Stimulated activated CD4-positive, alpha-beta T cell treated with anti-CD3 and anti-CD28 coated beads, Interleukin-12 subunit alpha, Interleukin-12 subunit beta, amount 100 ng/mL, for 48 hours (primary cell): ENCODE measurements around the gene DSTYK.

Source experiments
- DNase-seq, 3 donors: peaks; one replicate each; pipeline ENCODE4 v3.0.0-alpha.2; 2020; ENCODE audit warnings: low read depth in 2 of 3, low spot score in 1 of 3

The DSTYK gene

GRCh38 chr1:205211169-205211838, at the start of gene DSTYK:
DSTYK (minus strand) TSS chr1:205211702; CDS start chr1:205211535, 167 bp downstream.
- peak; percentile 89 to 91 (median 91) for DNase-seq

GRCh38 chr1:205259998-205260397, 48.5 kb upstream of the DSTYK start:
- no peak for DNase-seq

GRCh38 chr1:205259324-205259832, 47.9 kb upstream of the DSTYK start:
- no peak for DNase-seq

DNA sequence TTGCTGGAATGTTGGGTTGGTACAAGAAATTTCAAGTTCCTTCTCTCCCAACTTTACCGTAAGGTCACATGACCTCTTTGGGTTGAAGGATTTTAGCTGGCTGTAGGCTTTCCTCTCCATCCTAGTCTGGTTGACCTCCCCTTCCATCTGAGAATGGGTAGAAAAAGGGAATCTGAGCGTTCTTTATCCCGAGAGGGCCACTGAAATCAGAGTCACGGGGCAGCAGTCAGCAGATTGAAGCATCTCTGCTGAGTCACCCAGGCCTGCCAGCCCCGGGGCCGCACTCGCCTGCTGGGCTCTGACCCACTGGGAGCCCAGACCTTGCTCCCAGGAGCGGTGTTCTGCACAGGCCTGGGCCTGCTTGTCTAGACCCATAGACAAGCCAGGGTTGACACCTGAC, 47.2 kb upstream of the DSTYK start:
- DNase-seq: no peak

DNA sequence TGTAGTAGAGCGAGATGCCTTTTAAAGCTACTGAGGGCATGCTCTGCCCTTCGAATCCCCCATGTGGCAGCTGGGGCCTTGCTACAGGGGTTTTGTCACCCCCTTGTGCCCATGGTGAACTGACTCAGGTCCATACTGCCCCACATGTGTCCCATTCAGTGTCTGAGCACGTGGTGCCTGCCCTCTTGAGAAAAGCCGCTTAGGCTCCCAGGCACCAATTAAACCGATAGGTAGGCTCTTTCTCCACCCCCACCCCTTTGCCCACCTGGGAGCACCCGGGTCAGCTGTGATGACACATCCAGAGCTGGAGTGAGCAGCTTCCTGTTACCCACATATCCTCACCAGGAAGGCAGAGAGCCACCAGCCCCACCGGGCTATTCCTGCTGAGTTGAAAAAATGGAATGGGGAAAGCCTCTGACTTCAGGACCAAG, 46.8 kb upstream of the DSTYK start:
- DNase-seq: no peak

DNA sequence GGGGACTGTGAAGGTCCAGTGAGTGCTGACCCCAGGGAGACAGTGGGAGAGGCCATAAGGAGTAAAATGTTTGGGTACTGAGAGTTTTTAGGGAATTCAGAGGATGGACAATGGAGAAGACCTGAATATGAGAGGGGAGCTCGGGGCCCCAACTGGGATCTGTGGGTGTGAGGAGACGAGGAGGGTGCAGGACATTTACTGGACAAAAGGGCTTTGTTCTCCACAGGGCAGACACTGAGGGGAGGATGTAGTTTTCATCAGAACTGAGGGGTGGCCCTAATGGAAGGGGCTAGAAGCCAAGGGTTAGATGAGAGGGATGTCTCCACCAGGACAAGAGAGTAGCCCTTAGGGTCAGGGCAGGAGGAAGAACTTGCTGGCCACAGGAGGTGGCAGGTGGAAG, 46.2 kb upstream of the DSTYK start:
- no peak for DNase-seq

DNA sequence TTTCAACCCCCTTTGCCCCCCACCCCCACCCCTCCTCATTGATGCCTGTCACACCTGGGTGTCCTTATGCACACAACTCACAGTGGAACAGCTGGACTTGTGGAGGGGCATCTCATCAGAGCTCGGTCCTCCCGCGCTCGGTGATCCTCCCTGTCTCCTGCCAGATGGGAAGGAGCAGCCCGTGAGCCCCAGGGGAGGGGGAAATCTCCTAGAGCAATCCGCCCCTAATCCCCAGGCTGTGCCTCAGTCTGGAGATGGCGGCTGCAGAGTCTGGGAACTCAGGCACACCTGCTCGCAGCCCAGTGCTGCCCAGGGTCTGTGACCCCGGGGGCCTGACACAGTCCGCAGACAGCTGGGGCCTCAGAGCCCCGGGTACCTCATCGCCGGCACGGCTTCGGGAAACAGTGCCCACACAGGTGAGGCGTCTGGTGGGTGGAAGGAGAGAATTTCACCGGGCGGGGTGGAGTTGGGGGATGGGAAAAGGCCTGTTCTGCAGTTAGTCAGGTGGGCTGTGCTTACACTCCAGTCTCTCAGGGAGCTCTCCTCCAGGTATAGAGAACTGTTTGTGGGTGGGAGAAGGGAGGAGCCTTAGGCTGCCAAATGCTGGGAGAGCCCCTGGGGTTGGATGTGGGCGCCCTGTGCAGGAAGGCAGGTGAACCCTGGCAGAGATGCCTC, 45.6 kb upstream of the DSTYK start:
- no peak for DNase-seq

DNA sequence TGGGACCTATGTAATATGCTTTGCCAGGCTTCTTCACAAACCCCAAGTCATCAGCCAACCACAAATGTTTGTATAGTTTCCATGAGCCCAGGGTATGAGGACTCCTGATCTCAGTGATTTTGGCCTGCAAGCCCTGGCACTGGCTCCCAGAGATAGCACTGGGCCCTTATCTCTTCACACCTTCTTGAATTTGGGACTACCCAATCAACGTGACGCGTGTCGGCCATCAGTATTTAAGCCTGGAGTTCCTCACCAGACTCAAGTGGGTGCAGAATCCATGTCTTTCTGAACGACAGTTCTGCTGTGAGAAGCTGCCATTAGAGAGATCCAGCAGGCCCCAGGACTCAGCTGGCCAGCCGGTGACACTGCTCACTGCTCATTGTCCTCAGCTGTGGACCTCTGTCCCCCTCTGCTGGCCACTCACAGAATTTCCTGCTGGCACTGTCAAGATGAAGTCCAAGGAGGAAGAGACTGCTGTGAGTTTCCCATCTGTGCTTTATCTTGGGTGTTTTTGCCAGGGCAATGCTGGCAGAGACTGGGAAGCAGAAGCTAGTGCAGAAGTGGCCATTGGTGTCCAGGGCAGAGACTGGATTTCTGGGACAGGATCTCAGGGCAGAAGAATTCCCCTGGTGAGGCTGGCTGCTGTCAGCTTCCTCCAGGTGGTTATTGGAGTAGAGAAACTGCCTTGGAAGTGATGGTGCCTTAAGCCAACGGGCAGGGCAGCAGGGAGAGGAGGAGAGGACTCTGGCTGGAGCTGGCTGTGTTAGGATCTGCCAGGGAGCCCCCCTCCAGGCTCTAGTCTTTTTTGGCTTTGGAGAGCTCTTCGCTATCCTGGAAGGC, 44.7 kb upstream of the DSTYK start:
- peak; percentile 80 to 91 (median 82) for DNase-seq

- DNase-seq: no peak
Measured at GRCh38 chr1:205251576-205251975, 40.1 kb upstream of the DSTYK start.

- no peak for DNase-seq
Measured at GRCh38 chr1:205250699-205251098, 39.2 kb upstream of the DSTYK start.

GRCh38 chr1:205249651-205250050, 38.1 kb upstream of the DSTYK start:
- no peak for DNase-seq

- no peak for DNase-seq
Measured at GRCh38 chr1:205248793-205249601, 37.5 kb upstream of the DSTYK start.

DNA sequence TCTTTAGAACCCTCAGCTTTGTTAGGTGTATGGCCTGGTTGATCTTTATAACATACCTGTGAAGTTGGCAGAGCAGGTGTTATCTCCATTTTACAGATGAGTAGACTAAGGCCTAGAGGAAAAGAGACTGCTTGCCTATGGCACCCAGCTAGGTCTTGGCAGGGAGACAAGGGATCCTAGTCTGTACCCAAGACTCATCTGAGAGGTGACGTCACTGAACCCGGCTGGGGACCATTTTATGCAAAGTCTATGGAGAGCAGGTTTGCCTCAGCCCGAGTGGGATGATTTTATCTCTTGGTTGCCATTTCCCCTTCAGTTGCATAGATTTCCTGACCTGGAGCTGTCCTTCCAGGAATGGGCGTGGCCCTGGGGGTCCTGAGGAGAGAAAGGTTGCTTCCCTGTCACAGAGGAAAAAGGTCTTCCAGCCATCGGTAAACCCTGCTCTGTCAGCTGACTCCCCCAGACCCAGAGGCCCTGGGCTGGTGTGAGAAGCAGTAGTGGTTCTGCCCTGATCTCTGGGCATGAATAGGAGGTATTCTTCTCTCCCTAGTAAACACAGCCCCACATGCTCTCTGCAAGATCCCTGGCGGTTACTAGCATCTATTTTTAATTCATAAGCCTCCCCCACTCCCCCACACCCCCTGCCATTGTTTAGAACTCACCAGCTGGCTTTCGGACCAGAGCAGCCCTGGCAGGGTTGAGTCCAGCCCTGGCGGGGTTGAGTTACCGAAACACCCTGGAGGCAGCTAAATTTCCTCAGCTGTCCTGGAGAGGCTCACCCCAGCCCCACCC, 35.8 kb upstream of the DSTYK start:
- DNase-seq: no peak

- no peak for DNase-seq
Measured at GRCh38 chr1:205246351-205247119, 35.0 kb upstream of the DSTYK start.

DNA sequence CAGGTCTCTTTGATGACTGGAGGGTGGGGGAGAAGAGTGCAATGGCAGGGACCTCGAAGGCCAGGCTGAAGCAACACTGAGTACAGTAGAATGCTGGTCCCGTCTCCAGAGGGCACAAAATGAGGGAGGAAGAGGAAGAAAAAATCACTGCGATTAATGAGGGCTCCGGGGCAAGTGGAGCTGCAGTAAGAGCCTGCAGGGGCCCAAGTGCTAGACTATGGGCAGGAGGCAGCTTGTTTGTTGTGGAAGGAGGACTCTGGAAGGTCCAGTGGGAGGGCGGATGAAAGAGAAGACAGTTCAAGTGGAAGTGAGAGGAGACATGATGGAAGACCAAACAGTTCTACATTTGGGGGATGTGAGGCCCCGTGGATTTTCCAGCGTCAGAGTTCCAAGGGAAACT, 33.6 kb upstream of the DSTYK start:
- DNase-seq: no peak

GRCh38 chr1:205244384-205244783, 32.9 kb upstream of the DSTYK start:
- DNase-seq: no peak

DNA sequence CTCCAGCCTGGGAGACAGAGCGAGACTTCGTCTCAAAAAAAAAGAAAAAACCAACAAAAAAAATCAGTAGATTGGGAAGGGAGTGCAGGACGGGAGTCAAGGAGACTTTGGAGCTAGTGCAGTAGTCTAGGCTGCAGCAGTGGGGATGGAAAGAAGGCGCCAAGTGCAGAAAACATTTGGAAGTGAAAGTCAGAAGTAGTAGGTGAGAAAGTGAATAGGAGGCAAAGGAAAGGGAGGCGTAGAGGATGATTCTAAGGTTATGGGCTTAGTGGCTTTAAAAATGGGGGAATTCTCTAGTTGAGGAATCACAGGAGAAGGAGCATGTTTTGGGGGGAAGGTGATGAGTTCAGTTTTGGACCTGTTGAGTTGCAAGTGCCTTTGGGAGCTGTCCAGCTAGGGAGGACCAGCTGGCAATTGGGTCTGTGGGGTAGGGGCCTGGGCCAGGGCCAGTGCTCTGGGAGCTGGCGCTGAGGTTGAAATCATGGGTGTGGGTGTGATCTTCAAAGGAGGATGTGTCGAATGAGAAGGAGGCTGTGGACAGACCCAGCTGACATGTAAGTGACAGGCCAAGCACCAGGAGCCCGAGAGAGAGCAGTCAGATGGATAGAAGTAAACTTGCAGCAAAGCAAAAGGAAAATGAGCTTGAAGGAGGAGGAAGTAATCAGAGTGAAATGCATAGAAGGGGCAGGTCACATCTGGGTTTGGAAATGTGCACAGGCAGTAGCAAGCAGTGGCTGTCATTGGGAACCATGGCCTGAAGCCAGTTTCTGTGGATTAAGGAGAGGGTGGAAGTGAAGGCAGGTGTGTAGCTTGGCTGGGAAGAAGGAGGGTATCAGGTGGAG, 32.1 kb upstream of the DSTYK start:
- no peak for DNase-seq

- DNase-seq: no peak
Measured at GRCh38 chr1:205241366-205242030, 30.0 kb upstream of the DSTYK start.
